HG03571 (cell line): ENCODE results near the gene HPD.
A peak's percentile ranks its signal among the peaks of the same experiment; 100 is the strongest.
"Not testable (repeated sequence)": the region's sequence is repeated elsewhere in the genome, so short reads cannot be mapped to it uniquely, and the experiment has no call there.

ENCODE experiments used
- ATAC-seq: cut with Tn5 transposase; IDR thresholded peaks from one replicate; pipeline ENCODE4 v1.9.1; 2021; ENCODE audit not compliant: unreplicated experiment

Gene HPD

DNA sequence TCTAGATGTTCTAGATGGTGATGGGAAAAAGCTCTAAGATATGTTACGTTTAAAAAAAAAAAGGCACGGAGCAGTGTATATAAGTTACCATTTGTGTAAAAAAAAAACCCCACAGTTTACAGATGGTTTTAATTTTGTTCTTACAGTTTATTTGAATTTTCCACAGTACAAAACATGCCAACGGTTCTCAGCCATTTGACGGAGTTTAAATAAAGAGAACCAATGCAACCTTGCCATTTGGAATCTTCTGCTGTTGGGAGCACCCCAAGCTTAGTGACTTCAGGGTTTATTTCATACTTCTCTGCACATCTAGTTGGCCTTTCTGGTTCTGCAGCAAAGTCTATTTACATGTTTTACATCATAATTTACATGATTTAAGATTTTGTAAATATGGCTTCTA, 7.7 kb upstream of the HPD start:
- no peak for ATAC-seq

DNA sequence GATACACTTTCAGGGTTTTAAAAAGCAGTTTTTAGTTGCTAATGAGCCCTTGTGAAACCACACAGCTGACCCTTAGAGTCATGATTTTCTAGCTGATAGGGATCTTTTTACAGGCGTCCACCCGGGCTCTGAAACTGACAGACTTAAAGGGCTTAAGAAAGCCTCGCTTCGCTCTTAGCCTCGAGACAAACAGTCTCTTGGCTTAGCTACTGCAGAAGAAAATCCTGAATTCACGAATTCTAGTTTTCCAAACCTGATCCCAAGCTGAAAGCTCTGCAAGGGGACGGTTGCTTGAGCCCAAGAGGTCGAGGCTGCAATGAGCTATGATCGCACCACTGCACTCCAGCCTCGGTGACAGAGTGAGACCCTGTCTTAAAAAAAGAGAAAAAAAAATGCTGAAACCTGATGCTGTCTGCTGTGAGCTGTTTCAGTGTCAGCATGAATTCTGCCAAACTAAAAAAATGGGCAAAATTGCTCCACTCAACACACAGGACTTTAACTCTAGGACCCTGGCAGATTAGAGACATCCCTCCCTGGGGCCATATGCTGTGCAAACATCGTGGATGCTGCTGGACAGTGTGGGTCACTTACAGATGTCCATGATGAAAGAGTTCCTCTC, 3.1 kb upstream of the HPD start:
- ATAC-seq = no peak

DNA sequence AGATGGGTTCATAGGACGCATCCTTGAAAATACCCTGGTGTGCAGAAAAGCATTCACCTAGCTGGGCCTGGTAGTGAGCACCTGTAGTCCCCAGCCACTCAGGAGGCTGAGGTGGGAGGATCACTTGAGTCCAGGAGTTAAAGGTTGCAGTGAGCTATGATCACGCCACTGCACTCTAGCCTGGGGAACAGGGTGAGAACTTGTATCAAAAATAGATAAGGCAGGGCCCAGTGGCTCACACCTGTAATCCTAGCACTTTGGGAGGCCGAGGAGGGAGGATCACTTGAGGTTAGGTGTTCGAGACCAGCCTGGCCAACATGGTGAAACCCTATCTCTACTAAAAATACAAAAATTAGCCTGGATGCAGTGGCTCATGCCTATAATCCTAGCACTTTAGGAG, 2.0 kb upstream of the HPD start:
- not testable (repeated sequence) for ATAC-seq

DNA sequence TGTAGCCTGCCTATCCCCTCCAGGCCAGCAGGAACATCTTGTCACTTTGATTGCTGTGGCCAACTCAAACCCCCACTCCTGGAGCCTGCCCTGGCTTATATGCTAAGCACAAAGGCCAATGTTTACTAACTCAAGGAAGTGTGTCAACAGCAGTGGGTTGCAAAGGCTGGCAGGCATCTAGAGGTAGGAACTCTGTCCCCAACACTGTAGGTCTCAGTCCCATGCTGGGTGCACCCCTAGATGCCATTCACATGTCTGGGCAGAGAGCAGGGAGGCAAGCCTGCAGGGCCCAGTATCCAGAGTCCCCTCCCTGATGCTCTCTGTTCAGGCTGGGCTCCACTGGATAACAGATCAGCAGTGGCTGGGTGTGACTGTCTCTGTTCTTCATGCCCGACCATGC, 1.6 kb upstream of the HPD start:
- no peak for ATAC-seq

DNA sequence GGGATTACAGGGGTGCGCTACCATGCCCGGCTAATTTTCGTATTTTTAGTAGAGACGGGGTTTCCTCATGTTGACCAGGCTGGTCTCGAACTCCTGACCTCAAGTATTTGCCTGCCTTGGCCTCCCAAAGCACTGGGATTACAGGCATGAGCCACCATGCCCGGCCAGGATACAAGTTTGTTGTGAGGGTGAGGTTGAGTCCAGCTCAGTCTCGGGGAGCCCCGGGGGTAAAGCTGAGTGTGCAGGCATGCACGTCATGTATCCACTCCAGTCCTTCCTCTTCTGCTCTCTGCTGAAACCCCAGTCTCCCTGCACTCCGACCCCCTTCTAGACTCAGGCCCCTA, 369 bp downstream of the HPD start:
- ATAC-seq = no peak

DNA sequence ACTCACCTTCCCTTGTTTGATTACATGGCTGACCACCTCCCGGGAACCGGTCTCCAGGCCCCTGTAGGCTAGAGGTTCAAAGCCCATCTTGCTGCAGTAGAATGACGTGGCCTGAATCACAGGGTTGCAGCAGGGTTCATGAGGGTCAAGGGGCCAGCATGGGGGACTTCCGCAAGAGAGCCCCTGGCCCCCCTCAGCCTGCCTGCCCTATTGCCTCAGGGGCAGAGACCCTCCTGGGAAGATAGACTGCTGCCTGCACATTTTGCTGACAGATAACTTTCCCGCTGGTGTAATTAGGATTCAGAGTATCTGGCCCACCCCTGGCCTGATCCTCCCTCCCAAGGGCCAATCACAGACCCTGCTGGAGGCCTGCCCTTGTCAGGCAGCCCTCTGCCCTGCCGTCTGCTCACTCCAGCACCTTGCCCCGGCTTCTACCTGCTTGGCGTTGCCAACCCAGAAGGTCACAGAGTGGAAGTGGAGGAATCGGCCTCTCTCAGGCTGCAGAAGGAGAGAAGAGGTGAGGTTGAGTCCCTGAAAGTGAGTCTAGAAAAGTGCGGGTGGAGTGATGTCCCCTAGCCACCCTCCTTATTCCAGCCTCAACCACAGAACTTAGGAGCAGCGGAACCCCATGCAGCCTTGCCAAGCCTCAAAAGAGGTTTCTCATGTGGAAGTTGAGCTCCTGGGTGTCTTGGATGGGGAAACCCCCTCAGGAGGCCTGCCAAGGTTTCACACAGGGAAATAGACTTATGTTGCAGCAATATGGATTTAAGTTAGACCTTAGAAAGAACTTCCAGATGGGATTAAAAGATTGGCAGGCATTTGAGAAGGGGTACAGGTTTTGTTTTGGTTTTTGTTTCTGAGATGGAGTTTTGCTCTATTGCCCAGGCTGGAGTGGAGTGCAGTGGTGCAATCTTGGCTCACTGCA, 1.1 kb downstream of the HPD start:
- no peak for ATAC-seq

DNA sequence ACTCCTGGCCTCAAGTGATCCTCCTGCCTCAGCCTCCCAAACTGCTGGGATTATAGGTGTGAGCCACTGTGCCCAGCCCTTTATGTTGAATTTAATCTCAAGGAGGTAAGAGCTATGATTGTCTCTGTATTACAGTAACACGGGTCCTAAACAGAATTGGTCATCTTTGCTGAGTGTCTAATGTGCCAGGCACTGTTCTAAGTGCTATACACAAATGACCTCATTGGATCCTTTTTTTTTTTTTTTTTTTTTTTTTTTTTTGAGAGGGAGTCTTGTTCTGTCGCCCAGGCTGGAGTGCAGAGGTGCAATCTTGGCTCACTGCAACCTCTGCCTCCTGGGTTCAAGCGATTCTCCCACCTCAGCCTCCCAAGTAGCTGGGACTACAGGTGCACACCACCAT, 6.3 kb downstream of the HPD start:
- ATAC-seq = not testable (repeated sequence)

DNA sequence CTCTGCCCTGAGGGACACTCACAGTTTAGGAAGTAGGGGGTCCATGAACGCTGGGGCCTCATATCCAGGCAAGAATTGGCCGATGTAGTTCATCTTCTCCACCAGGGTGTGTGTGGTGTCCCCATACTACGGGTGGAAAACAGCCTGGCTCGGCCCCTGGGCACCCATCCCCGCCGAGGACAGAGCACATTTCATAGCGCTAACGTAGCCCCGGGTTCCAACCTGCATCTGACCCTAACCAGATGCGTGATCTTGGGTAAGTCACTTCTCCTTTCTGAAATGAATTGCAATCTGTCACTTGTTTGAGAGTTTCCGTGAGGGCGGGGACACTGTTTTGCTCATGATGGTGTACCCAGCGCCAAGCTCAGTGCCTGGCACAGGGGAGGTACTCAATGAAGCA, 9.0 kb downstream of the HPD start:
- ATAC-seq = no peak

DNA sequence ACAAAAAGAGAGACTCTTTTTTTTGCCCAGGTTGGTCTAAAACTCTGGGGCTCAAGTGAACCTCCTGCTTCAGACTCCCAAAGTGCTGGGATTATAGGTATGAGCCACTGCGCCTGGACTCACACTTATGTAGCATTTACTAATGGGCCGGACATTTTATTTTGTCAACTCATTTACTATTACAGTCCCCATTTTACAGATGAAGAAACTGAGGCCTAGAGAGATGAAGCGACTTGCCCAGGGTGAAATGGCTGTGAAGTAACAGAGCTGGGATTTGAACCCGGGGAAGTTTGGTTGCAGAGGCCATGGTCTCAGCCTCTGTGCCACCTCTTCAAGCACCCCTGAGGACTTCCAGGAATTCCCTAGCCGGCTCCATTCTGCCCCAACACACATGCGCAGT, 9.4 kb downstream of the HPD start:
- ATAC-seq = no peak

DNA sequence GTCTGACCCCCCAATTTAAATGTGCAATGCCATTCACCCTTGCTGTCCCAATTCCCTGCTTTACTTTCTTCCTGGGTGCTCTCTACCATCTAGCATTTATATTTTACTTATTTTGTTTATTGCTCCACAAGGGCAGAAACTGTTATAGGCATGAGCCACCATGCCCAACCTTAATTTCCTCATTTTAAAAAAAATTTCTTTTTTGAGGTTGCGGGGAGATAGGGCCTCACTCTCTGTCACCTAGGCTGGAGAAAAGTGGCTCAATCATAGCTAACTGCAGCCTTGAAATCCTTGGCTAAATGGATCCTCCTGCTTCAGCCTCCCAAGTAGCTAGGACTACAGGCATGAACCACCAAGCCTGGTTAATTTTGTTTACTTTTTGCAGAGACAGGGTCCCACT, 13.0 kb downstream of the HPD start:
- ATAC-seq = no peak

DNA sequence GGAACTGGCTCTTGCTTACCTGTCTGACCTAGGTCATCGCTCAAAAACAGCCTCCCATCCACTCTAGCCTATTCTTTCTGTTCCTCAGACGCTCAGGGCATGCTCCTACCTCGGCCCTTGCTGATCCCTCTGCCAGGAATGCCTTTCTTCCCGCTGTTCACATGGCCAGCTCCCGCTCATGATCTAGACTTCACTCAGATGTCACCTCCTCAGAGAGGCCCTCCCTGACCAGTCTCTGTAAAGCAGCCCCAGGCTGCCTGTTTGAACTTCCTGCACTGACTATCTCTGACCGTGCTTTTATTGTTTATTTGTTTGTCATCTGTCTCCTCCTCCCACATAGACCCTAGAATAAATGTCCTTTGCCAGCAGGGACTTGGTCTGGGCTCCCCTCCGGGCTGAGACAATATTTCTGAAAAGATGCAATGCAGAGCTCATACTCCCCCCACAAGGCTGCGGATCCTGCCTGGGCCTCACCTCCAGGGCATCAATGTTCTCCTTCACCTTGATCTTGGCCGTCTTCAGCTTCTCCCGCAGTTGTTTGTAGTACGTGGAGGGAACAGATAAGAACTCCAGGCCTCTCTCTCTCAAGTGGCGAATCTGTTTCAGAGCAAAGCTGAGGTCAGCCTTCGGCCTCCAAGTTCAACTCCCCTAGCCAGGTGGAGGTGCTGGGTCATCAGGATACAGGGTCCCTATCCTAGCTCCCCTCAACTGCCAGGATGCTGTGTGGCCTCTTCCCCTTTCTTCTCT, 15.2 kb downstream of the HPD start:
- ATAC-seq = no peak

DNA sequence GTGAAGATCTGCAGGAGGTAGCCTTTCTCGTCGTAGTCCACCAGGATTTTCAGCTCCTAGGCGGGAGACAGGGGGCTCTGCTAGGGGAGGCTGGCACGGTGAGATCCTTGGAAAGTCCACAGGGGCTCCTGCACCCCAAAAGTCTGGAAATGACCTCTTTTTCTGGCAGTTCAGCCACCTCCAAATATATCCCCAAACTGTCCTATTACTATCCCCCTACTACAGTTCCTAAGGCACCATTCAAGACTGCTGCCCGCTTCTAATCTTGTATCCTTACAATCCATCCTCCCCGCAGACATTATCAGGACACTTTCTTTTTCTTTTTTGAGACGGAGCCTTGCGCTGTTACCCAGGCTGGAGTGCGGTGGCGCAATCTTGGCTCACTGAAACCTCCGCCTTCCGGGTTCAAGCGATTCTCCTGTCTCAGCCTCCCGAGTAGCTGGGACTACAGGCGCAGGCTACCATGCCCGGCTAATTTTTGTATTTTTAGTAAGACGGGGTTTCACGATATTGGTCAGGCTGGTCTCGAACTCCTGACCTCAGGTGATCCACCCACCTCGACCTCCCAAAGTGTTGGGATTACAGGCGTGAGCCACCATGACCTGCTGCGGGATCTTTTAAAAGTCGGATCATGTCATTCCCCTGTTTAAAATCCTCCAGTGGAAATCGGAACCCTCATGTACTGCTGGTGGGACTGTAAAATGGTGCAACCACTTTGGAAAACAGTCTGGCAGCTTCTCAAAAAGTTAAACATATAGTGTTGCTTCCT, 18.5 kb downstream of the HPD start:
- no peak for ATAC-seq

DNA sequence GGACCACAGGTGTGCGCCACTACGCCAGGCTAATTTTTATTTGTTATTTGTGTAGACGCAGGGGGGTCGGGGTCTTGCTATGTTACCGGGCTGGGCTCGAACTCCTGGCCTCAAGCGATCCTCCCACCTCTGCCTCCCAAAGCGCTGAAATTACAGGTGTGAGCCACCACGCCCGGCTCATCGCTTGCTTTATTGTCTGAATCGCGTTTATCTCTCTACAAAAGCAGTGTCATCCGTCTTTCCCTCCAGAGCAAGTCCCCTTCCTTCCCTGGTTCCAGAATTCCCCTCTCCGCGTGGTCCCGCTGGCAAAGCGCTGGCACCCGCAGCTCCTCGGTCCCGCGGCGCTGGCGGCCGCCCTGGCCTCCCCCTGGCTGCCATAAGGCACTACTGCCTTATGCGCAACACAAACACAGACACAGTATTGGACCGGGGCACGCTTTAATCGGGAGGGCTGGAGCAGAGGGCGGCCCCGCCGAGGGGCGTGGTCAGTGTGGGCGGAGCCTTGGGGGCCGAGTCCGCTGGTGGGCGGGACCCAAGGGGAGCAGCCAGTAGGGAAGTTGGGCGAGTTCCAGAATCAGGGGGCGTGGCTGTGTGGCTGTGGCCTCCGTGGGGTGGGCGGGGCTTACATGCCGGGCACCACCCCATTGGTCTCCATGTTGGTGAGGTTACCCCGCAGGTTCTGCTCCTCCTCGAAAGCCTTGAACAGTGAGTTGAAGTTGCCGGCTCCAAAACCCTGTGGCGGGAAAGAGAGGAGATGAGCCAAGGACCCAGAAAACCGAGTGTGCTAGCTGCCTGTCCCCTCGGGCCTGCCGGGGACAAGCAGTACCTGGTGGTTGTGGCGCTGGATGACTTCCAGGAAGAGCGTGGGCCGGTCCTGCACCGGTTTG, 19.3 kb downstream of the HPD start:
- ATAC-seq = peak; percentile 96

DNA sequence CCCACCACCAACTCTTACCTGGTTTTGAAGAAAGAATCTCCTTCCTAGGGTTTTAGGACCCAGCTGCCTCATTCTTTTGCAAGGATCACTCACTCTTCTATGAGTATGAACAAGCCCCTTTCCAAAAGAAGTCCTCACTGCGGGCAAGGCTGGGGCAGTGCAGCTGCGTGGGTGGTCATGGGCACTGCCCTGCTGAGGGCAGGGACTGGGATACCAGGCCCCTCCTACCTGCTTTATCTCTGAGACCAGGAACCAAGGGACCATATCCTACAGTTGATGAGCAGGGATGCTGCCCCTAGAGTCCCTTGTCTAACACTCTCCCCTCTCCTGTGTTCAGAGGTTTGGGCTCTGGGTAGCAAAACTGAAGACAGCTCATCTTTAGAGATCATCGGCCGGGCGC, 20.5 kb downstream of the HPD start:
- ATAC-seq = no peak

DNA sequence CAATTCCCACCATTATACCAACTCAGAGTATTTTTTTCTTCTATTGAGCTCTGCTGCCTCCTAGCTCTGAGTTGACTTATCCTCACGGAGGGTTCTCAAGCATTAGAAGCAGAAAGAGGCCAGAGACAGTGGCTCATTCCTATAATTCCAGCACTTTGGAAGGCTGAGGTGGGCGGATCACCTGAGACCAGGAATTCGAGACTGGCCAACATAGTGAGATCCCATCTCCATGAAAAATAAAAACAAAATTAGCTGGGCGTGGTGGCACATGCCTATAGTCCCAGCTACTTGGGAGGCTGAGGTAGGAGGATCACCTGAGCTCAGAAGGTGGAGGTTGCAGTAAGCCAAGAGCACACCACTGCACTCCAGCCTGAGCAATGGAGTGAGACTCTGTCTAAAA, 21.0 kb downstream of the HPD start:
- no peak for ATAC-seq

DNA sequence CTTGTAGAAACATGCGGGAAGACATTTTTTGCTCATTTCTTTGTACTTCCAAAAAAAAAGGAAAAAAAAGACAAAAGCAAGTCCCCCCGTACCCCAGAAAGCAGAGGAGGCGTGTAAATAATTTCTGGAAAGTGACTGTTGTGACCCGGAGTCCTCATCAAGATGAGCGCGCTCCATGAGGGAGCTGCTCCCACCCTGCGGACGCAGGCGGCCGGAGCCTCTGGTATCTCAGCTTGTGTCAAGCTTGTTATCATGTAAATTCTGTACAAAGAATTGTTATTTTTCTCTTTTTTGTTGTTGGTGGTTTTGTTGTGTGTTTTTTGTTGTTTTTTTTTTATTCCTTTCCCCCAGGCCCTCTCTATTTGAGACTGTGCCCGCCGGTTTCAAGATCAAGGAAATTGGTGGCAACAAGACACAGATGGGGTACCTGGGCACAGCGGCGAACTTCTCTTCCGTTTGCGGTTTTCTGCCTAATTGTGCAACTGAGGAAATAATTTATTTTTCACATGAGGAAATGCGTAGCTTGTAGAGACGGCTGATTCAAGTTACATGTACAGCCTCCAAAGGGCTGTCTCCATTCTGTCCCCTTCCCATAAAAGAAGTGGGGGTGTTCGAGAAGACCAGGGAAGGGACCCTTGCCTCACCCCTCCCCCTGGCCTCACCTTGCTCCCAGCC, 27.0 kb downstream of the HPD start:
- no peak for ATAC-seq

DNA sequence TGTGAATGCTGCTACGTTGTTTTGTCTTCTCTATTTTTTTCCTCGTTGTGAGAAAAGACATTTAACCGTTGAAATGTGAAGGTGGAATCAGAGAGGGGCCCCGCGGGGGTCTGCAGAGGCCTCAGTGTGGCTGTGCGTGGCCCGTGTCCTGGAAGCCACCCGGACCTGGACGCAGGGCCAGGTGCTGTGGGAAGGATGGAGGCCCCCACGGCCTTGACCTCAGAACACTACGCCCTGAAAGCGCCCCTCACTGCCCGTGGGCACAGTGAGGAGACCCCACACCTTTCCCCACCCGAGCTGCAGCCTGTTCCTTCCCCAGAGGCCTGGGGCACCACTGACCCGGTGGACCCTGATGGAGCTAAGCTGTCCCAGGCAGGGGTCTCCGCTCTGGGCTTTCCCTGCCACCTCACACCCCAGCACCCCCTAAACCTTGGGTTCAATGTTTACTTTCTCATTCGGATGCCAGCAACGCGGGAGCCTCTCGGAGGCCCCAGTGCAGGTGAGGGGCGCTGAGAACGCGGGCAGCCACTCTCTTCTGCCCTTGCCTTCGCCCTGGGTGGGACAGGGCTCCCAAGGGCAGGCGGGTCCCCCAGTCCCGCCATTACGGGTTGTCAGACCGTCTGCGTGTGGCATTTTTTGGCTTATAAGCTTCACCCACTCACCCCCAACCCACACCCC, 27.9 kb downstream of the HPD start:
- ATAC-seq = no peak

DNA sequence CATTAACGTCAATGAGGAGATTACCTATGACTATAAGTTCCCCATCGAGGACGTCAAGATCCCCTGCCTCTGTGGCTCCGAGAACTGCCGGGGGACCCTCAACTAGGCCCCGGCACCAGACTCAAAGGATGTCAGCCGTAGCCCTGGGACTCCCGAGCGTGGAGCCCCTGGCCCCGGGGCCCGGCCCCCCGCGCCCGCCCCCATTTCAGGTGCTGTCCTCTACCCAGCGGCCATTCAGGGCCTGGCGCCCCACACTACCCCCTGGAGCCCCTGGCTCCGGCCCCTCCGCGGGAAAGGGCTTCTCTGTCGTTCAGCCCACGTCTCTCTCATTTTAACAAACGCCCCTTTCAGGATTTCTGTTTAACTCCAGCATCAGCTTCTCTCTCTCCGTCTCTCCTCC, 28.5 kb downstream of the HPD start:
- no peak for ATAC-seq

DNA sequence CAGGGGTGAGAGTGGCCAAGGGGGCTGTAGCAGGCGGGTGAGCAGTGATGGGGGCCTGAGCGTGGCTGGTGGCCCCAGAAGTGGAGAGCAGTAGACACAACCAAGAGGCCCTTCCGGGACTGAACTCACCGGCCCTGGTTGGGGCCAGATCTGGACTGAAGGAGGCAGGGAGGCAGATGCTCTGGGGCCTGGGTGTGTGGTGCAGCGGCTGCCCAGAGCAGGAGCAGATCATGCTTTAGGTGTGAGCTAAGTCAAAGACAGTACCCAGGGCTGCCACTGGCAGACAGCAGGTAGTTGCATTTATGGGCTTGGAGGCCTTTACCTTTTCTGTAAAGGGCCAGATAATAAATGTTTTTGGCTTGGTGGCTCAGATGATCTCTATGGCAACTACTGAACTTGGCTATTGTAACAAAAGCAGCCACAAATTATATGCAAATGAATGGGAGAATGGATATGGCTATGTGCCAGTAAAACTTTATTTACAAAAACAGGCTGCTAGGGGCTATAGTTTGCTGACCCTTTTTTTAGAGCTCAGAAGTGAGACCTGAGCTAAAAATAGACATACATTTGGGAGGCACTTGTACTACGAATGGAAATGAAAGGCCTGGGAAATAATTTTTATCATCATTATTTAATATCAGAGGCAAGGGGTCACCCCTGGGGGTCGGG, 29.3 kb downstream of the HPD start:
- no peak for ATAC-seq
